Activated CD4-positive, CD25-positive, alpha-beta regulatory T cell treated with anti-CD3 and anti-CD28 coated beads, Interleukin-2, amount 50 U/mL, for 72 hours (primary cell): ENCODE data around the gene BEX4.
"Not testable (repeated sequence)": the region's sequence is repeated elsewhere in the genome, so short reads cannot be mapped to it uniquely, and the experiment has no call there.

ENCODE experiments used
- DNase-seq: peaks from one replicate; pipeline ENCODE4 v3.0.0; 2021

The BEX4 gene

GRCh38 chrX:103214870-103215424 is at the start of gene BEX4:
TSS of gene BEX4 (plus strand) at chrX:103215108. CDS start at chrX:103216154, 1,046 bp downstream.
- peak; percentile 80 for DNase-seq

DNA sequence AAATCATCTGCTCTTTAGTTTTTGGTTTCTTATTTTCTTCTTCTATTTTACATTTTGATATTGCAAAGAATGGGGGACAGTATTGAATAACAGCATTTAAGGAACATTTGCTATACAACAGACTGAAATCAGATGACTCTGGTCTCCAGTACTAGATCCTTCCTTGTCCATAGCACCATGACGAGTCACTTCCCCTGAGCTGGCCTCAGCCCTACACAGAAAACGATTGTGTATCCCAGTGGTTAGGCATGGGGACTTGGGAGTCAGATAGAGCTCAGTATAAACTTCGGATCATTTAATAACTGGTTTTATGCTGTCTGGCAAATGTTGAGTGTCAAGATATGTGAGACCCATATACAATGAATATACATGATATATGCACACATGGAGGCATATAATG is 44.7 kb upstream of the BEX4 start:
- DNase-seq, result no peak

DNA sequence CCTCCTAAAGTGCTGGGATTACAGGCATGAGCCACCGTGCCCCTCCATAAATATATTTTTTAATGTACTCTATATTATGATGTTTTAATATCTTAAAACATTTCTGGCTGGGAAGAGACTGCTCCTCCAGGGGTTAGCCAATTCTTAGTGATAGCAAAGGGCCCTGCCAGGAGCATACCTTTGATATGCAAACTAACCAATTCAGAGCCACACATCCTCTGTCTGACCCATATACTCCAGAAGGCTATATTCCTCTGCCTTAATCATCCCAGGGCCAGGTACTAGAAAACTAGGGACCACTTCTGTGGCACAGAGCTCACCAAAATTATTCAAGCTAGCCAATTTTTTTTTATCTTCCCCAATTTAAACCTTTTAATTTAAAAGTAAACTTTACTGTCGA is 43.6 kb upstream of the BEX4 start:
- no peak for DNase-seq

DNA sequence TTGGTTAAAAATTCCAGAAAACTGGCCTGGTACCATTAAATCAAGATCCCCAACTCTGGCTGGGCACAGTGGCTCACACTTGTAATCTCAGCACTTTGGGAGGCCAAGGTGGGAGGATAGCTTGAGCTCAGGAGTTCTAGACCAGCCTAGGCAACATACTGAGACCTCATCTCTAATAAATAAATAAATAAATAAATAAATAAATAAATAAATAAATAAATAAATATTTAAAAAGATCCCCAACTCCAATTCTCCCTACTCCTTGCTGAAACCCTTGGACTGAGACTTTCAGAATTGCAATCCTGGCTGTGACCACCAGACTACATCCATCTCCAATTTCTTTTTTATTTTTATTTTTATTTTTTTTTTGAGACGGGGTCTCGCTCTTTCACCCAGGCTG is 39.7 kb upstream of the BEX4 start:
- DNase-seq, result not testable (repeated sequence)

DNA sequence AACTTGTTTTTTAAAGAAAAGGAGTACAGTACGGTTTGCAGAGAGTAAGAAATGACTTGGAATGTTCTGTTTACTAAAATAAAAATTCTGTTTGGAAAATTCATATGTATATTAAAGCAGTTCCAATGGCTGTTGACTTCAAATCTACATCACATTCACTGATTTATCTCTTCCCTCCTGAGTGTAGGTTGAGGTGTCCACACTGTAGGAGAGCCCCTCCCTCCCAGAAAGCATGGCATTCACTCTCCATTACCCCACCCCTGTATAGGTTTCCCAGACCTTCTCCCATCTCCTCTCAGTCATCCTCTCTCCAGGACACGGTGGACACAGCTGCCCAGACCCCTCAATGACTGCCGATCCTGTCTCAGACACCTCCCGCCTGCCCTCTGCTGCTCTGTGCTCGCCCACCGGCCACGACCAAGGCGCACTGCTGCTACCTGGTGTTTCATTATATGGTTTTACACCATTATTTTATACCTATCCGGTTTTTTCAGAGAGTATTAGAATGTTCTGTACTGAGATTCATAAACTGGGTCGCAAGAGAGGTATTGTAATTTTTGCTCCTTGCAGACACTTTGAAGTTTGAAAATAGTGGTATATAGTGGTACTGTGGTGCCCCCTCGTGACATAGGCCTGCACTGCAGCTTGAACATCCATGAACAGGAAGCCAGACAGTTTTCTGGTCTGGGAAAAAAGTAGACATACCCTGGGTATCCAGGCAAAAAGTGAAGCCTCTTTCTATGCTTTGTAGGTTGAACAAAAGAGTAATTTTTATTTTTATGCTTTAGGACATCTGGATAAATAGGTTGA is 38.8 kb upstream of the BEX4 start:
- DNase-seq, result peak; percentile 63

GRCh38 chrX:103177556-103177955 is 37.4 kb upstream of the BEX4 start:
- DNase-seq, result no peak

GRCh38 chrX:103183912-103184311 is 31.0 kb upstream of the BEX4 start:
- no peak for DNase-seq

DNA sequence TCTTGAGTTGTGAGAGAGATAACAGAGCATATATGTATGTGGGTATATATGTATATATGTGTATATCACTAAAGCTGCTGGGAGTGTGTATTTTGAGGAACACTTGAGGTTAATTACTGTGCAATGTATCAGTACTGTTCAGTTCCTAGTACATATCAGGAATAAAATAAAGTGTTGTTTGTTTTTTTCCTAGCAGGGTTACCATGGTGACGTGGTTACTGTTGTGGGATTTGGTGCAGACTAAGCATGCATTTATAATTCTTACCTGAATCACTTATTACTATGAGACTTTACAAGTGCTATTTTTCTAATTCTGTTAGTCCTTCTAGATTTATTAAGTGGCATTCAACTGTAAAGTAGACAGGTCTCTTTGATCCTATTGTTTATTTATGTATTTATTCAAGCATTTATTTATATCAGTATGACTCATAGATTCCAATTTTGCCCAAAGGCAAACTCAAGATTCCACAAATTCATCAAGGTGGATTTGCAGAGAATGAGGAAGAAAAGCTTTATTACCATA is 26.9 kb upstream of the BEX4 start:
- no peak for DNase-seq

- no peak for DNase-seq
Observed at GRCh38 chrX:103197721-103198306, 17.1 kb upstream of the BEX4 start.

DNA sequence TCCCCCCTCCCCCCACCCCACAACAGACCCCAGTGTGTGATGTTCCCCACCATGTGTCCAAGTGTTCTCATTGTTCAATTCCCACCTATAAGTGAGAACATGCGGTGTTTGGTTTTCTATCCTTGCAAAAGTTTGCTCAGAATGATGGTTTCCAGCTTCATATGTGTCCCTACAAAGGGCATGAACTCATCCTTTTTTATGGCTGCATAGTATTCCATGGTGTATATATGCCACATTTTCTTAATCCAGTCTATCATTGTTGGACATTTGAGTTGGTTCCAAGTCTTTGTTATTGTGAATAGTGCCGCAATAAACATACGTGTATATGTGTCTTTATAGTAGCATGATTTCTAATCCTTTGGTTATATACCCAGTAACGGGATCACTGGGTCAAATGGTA is 16.2 kb upstream of the BEX4 start:
- DNase-seq, result not testable (repeated sequence)

DNA sequence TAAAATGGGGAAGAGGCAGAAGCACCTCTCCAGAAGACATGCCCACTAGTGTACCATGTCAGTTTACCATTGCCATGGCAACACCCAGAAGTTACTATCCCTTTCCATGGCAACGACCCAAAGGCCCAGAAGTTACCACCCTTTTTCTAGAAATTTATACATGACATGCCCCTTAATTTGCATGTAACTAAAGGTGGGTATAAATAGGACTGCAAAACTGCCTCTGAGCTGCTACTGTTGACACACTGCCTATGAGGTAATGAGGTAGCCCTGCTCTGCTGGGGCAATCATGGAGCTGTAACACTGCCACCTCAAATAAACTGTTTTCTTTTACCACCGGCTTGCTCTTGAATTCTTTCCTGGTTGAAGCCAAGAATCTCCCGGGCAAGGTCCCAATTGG is 13.9 kb upstream of the BEX4 start:
- no peak for DNase-seq

DNA sequence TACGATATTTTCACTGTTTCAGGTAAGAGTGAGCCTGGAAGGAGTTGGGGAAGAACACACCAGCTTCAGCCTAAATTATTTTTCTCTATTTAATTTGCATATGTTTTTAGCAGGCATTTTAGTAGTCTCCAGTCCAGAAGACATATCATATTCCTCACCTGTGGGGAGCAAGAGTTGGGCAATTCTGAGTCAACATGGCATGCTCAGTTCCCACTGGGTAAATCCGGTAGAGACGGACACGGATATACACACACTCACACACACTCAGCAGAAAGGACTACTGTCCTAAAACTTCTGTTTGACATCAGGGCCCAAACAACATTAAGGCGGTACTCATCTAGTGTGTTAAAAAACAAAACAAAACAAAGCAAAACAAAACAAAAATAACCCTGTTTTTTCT is 4.9 kb upstream of the BEX4 start:
- no peak for DNase-seq

DNA sequence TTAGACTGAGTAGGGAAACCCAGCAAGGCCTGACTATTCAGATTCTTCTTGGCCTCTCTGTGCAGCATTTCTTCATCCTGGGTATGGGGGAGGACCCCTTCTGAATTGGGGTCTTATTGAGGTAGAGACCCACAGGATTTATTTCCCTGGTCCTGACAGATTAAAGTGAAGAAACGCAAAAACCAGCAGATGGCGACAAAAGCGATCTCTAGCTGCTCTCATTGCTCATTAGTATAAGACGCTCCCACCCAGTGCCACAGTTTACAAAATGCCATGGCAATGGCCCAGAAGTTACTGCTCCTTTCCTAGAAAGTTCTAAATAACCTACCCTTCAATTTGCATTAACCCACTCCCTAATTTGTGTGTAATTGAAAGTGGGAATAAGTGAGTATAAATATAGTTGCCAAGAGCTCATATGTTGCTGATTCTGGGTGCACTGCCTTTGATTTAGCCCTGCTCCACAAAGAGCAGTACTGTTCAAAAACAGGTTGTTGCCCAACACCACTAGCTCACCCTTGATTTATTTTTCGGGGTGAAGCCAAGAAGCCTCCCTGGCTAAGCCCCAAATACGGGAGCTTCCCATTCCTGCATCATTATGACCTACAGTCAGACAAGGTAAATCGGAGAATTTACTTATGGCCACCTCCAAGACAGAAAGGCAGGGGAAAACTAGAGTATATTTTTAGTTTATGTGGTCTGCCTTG is 3.7 kb upstream of the BEX4 start:
- DNase-seq, result no peak

DNA sequence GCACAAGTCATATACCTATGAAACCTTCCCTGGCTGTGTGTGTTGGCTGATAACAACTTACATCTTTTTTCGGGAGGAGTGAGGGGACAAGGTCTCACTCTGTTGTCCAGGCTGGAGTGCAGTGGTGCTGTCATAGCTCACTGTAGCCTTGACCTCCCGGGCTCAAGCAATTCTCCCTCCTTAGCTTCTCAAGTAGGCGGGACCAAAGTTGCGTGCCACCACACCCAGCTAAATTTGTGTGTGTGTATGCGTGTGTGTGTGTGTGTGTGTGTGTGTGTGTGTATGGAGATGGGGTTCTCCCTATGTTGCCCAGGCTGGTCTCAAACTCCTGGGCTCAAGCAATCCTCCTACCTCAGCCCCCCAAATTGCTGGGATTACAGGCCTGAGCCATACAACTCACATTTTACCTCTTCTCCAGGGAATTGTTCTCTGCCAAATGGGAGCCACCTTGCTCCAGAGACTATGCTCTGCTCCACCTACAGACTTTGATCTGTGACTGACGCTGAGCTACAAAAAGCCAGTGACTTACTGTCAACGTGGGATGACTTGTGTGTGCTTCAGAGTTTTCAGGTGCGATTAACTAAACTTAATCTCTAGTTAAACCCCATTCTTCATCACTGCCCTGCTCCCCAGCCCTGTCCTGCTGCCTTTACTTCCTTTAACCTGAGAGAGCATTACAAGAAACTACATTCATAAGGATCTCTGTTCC is 2.0 kb upstream of the BEX4 start:
- no peak for DNase-seq

GRCh38 chrX:103215425-103215991 is 600 bp downstream of the BEX4 start:
- no peak for DNase-seq

DNA sequence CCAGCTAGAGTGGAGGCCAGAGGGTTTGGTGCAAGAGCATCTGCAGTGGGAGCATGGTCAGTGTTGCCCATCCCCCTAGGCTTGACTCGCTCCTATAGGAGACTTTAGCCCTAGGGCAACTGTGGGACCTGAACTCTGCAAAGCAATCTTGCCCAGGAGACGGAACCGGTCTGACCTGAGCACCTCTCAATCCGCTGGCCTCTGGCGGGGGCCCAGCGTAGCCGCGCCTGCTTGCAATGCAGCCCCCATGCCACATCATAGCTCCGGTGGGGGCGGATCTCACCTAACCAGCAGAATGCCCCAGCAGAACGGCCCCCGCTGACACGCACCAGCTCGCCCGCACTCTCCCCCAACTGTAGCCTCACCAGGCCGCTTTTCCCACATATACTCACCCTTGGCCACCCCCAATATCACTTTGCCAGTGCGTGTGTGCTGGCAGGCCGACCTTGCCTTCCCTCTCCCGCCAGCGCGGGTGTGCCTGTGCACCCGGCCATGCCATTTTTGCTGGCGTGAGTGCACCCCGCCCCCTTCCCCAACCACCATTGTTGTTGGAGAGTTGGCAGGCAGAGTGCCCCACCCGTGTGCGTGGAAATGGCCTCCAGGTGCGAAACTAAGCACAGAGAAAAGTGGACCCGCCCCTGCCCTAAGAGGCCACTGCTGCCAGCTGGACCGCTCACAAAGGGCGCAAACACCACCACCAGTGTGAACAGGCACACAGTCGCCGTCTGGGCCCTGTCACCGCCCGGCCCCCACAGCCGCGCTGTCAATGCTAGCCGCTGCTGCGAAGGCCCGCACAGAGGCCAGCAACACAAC is 5.8 kb downstream of the BEX4 start:
- DNase-seq, result no peak

DNA sequence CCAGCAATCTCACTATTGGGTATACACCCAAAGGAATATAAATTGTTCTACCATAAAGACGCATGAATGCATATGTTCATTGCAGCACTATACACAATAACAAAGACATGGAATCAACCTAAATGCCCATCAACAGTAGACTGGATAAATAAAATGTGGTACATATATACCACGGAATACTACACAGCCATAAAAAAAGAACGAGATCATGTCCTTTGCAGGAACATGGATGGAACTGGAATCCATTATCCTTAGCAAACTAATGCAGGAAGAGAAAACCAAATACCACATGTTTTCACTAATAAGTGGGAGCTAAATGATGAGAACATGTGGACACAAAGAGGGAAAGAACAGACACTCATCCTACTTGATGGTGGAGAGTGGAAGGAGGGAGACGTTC is 11.0 kb downstream of the BEX4 start:
- DNase-seq, result not testable (repeated sequence)

DNA sequence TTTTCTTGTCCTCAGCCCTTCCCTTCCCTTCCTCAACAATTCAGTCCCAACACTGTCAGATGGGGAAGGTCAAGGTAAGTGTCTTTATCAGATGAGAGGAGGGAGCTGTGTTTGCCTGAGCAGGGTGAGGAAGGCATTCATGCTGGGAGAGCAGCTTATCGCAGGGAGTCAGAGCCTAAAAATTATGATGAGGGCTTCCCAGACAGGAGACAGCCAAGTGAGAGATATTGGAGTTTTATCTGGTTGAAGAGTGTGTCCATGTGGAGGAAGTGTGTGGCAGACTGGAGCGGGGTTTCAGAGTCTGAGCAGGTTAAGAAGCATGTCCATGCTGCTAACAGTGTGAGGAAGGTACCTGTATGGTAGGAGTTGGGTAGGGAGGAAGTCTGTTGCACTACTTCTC is 18.4 kb downstream of the BEX4 start:
- no peak for DNase-seq

GRCh38 chrX:103234869-103235268 is 20.0 kb downstream of the BEX4 start:
- no peak for DNase-seq

DNA sequence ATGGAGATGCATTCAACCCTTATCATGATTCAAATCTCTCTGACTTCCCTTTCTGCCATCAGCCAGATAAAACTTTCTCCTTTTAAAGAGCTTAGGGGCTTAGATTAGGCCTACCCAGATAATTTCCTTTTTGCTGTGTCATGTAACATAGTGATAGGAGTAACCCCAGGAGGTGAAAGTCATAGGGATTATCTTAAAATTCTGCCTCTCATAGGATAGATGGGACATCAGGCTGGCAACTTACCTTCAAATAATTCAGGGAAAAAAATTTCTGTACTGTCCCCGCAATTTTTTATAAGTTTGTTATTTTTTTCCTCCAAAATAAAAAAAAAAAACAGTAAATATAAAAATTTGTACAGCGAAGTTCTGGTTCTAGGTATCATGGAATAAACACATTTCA is 20.7 kb downstream of the BEX4 start:
- not testable (repeated sequence) for DNase-seq

DNA sequence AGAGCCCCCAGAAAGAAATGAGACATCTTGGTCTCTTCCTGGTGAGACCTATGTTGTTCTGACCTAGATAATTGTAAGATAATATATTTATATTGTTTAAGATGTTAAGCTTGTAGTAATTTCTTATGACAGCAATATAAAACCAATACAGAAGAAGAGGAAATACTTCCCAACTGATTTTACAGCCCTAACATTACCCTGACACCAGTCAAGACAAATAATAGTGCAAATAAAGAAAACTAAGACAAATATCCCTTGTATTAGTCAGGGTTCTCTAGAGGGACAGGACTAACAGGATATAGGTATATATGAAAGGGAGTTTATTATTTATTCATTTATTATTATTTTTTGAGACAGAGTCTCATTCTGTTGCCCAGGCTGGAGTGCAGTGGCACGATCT is 21.4 kb downstream of the BEX4 start:
- DNase-seq, result no peak

- DNase-seq, result no peak
Observed at GRCh38 chrX:103240155-103240554, 25.2 kb downstream of the BEX4 start.
